ENCODE measurements around the gene SELENBP1.

DNA sequence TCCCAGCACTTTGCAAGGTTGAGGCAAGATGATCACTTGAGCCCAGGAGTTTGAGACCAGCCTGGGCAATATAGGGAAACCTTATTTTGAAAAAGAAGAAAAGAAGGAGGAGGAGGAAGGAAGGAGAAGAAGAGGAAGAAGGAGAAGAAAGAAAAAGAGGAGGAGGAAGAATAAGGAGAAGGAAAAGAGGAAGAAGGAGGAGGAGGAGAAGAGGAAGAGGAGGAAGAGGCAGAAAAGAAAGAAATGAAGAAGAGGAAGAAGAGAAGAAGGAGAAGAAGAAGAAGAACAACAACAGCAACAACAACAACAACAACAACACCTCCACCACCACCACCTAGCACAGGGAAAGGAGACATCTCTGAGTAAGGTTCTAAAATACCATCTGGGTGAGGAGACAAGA lies 10.6 kb downstream of the SELENBP1 start:
- TF ChIP-seq TAF9B (IDR thresholded peaks at IDR 0.05; ENCODE audit: partially characterized antibody) (no peak), ZNF23 (CRISPR knock-in tag; IDR thresholded peaks at IDR 0.05) (no peak)
